PC-3 (cell line): ENCODE measurements around the gene FAT2.

Experiments used
- CTCF ChIP-seq: fragments of 300-600 bp; sonication (generic); conservative IDR thresholded peaks from 2 replicates; pipeline ENCODE4 v1.5.1; 2017; ENCODE audit warnings: antibody characterized with exemption, low read depth, mild to moderate bottlenecking, low read length
- EZH2 ChIP-seq: fragments of 300-600 bp; sonication (generic); IDR thresholded peaks from one replicate; pipeline ENCODE4 v1.6.1; 2017; ENCODE audit warnings: antibody characterized with exemption, mild to moderate bottlenecking, low read length; ENCODE audit not compliant: unreplicated experiment

- no peak for TF ChIP-seq EZH2
- no peak for TF ChIP-seq CTCF
Measured at GRCh38 chr5:151592855-151593408, 1.8 kb upstream of the FAT2 start.
